Osteocyte (in vitro differentiated cells): ENCODE results near the gene SCMH1. TPM values are rescaled to one million over a fixed set of nuclear protein-coding genes. Genes with fewer than 3 reads are reported as not detected.

Source experiments
- DNase-seq: peaks from one replicate; pipeline ENCODE4 v3.0.0; 2021; ENCODE audit warnings: mixed read lengths; ENCODE audit not compliant: unreplicated experiment; ENCODE audit errors: extremely low spot score
- H3K27ac Mint-ChIP-seq: one replicate; pipeline ENCODE4 v1.8.0; 2021; ENCODE audit warnings: mild to moderate bottlenecking, mixed read lengths; ENCODE audit not compliant: unreplicated experiment
- H3K27me3 Mint-ChIP-seq: one replicate; pipeline ENCODE4 v1.8.0; 2021; ENCODE audit warnings: mixed read lengths; ENCODE audit not compliant: unreplicated experiment
- H3K36me3 Mint-ChIP-seq: one replicate; pipeline ENCODE4 v1.8.0; 2021; ENCODE audit warnings: mixed read lengths; ENCODE audit not compliant: unreplicated experiment
- H3K4me1 Mint-ChIP-seq: one replicate; pipeline ENCODE4 v1.8.0; 2021; ENCODE audit warnings: mixed read lengths; ENCODE audit not compliant: unreplicated experiment
- H3K4me3 Mint-ChIP-seq: one replicate; pipeline ENCODE4 v1.8.0; 2021; ENCODE audit warnings: mild to moderate bottlenecking, moderate library complexity, mixed read lengths; ENCODE audit not compliant: unreplicated experiment
- H3K9me3 Mint-ChIP-seq: one replicate; pipeline ENCODE4 v1.8.0; 2021; ENCODE audit warnings: mixed read lengths; ENCODE audit not compliant: unreplicated experiment
- total RNA-seq: library from RNA; stranded (reverse); gene quantifications from 2 replicates; pipeline ENCODE4 v1.2.1, GENCODE V29; 2021
- TF ChIP-seq, protein P1 (sequence below): fragments of 200-600 bp; sonication (generic); IDR thresholded peaks from 2 replicates; pipeline ENCODE4 v1.5.0; 2021; ENCODE audit warnings: antibody characterized with exemption, mild to moderate bottlenecking, moderate library complexity

Gene SCMH1
- total RNA-seq, 1 donor from 2014 or later: 37.5 TPM

DNA sequence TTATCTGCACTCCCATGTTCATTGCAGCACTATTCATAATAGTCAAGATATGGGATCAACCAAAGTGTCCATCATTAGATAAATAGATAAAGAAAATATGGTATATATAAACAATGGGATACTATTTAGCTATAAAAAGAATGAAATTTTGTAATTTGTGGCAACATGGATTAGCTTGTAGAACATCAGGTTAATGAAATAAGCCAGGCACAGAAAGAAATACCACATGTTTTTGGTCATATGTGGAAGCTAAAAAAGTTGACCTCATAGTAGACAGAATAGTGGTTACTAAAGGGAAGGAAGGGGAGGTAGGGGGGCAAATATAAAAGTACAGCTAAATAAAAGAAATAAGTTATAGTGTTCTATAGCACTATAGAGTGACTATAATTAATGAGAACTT, 68.5 kb downstream of the SCMH1 start:
- no peak overlapping the region for H3K27ac Mint-ChIP-seq
- DNase-seq: no peak
- TF ChIP-seq, protein P1, sequence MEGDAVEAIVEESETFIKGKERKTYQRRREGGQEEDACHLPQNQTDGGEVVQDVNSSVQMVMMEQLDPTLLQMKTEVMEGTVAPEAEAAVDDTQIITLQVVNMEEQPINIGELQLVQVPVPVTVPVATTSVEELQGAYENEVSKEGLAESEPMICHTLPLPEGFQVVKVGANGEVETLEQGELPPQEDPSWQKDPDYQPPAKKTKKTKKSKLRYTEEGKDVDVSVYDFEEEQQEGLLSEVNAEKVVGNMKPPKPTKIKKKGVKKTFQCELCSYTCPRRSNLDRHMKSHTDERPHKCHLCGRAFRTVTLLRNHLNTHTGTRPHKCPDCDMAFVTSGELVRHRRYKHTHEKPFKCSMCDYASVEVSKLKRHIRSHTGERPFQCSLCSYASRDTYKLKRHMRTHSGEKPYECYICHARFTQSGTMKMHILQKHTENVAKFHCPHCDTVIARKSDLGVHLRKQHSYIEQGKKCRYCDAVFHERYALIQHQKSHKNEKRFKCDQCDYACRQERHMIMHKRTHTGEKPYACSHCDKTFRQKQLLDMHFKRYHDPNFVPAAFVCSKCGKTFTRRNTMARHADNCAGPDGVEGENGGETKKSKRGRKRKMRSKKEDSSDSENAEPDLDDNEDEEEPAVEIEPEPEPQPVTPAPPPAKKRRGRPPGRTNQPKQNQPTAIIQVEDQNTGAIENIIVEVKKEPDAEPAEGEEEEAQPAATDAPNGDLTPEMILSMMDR: no peak
- peaks cover 15% of the 10 kb centered on the region for H3K9me3 Mint-ChIP-seq
- no peaks in the 10 kb centered on the region for H3K4me1 Mint-ChIP-seq
- peaks cover 26% of the 10 kb centered on the region for H3K36me3 Mint-ChIP-seq
- no peaks in the 10 kb centered on the region for H3K27me3 Mint-ChIP-seq
- no peak overlapping the region for H3K4me3 Mint-ChIP-seq

DNA sequence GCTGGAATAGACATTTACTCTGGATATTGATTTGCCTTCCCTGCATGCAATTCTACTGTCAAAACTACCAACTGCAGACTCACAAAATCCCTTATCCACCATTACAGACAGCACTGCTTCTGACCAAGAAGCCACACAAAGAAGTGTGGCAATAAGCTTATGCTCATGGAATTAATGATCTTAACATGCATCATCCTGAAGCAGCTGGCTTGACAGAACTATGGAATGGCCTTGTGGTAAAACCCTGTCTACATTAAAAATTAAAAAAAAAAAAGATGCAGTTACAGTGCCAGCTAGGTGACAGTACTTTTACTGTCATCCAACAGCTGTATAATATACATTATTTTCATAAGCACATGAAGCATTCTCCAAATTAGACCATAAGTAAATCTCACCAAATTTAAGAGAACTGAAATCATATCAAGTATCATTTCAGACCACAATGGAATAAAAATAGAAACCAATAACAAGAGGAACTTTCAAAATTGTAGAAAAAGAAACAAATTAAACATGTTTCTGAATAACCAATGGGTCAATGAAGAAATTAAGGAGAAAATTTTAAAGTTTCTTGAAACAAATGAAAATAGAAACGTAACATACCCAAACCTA, 70.7 kb downstream of the SCMH1 start:
- no peak overlapping the region for H3K4me3 Mint-ChIP-seq
- H3K9me3 Mint-ChIP-seq: peaks cover 33% of the 10 kb centered on the region
- H3K27ac Mint-ChIP-seq: no peak overlapping the region
- TF ChIP-seq, protein P1: no peak
- H3K27me3 Mint-ChIP-seq: no peaks in the 10 kb centered on the region
- no peak for DNase-seq
- peaks cover 37% of the 10 kb centered on the region for H3K36me3 Mint-ChIP-seq
- H3K4me1 Mint-ChIP-seq: no peaks in the 10 kb centered on the region

DNA sequence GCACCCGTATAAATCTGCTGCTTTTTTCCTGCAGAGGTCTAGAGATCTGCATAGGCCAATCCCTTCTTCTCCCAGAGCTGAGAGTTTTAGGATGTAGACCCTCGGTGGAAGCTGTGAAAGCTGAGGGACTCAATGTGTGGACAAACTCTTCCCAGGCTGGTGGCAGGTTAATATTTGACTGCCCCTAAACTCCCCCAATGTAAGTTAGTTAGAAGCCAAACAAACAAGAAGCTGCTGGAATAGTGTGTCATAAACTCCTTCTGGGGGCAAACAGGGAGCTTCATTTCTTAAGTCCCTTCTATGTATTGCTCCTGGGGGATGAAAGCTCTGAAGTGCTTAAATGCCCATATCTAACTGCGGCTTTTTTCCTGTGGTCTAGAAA, 72.3 kb downstream of the SCMH1 start:
- TF ChIP-seq, protein P1: no peak
- H3K27ac Mint-ChIP-seq: no peak overlapping the region
- no peaks in the 10 kb centered on the region for H3K4me1 Mint-ChIP-seq
- H3K27me3 Mint-ChIP-seq: no peaks in the 10 kb centered on the region
- peaks cover 39% of the 10 kb centered on the region for H3K9me3 Mint-ChIP-seq
- DNase-seq: no peak
- peaks cover 27% of the 10 kb centered on the region for H3K36me3 Mint-ChIP-seq
- no peak overlapping the region for H3K4me3 Mint-ChIP-seq

DNA sequence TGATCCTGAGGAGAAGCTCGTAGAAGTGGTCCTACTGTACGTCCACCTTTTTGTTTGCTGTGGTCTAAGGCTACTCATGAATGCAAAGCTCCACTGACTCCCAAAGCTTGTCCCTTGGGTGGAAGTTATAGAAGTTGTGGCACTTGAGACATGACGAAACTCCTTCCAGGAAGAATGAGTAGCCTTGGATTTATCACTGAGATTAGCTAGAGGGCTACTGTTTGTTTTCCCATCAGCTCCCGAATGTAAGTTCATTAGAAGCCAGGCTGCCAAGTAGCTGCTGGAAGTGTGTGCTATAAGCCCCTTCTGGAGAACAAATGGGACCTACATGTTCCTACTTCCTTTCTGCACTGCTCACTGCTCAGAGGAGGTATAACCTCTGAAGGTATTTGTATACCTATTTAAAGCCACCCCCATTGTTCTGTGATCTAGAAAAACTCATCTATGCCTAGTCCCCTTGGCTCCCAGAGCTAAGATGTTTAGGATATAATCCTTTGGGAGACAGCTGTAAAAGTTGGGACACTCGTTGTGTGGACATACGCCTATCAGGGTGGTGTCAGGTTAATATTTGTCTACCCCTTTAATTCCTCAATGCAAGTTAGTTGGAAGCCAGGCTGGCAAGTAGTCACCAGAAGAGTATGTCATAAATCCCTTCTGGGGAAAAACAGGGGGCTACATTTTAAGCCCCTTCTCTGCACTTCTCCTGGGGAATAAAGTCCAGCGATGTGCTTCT, 72.9 kb downstream of the SCMH1 start:
- TF ChIP-seq, protein P1: no peak
- H3K4me3 Mint-ChIP-seq: no peak overlapping the region
- H3K4me1 Mint-ChIP-seq: no peaks in the 10 kb centered on the region
- peaks cover 39% of the 10 kb centered on the region for H3K9me3 Mint-ChIP-seq
- no peaks in the 10 kb centered on the region for H3K27me3 Mint-ChIP-seq
- H3K27ac Mint-ChIP-seq: no peak overlapping the region
- H3K36me3 Mint-ChIP-seq: peaks cover 26% of the 10 kb centered on the region
- no peak for DNase-seq

DNA sequence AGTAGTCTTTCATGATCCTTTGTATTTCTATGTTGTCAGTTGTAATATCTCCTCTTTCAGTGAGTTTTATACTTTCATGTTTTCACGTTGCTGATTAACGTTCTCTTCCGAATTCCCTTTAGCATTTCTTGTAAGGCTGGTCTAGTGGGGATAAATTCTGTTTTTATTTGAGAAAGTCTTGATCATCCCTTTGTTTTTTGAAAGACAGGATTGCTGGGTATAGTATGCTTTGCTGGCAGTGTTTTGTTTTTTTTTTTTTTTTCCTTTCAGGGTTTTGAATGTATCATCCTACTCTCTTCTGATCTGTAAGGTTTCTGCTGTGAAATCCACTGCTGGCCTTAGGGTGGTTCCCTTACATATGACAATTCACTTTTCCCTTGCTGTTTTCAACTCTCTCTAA, 74.4 kb downstream of the SCMH1 start:
- no peaks in the 10 kb centered on the region for H3K27me3 Mint-ChIP-seq
- H3K9me3 Mint-ChIP-seq: peaks cover 39% of the 10 kb centered on the region
- H3K36me3 Mint-ChIP-seq: peaks cover 26% of the 10 kb centered on the region
- no peak for DNase-seq
- no peaks in the 10 kb centered on the region for H3K4me1 Mint-ChIP-seq
- H3K4me3 Mint-ChIP-seq: no peak overlapping the region
- H3K27ac Mint-ChIP-seq: no peak overlapping the region
- TF ChIP-seq, protein P1: no peak
